NCI-H524 (cell line): Measurements from ENCODE around the gene SLC38A10.

Experiments used
- DNase-seq, 2 experiments: peaks; one replicate each; lab custom pipeline; 2025; lab: John Stamatoyannopoulos, UW

The SLC38A10 gene

GRCh38 chr17:81254955-81255717 is 40.0 kb downstream of the SLC38A10 start:
- peak; percentile 75 to 85 for DNase-seq

- DNase-seq = peak; percentile 34 to 71
Measured at GRCh38 chr17:81253358-81254131, 41.6 kb downstream of the SLC38A10 start.

GRCh38 chr17:81252987-81253329 is 42.1 kb downstream of the SLC38A10 start:
- DNase-seq = no peak

- peak; percentile 83 to 94 for DNase-seq
Measured at GRCh38 chr17:81252326-81252986, 42.7 kb downstream of the SLC38A10 start.

GRCh38 chr17:81251709-81252301 is 43.3 kb downstream of the SLC38A10 start:
- peak; percentile 99 to 100 for DNase-seq

GRCh38 chr17:81251094-81251708 is 43.9 kb downstream of the SLC38A10 start:
- DNase-seq = peak in 1 of 2 experiments; percentile 100

GRCh38 chr17:81250286-81251093 is 44.6 kb downstream of the SLC38A10 start:
- peak in 1 of 2 experiments; percentile 48 for DNase-seq

GRCh38 chr17:81249223-81250040 is 45.7 kb downstream of the SLC38A10 start:
- DNase-seq = peak in 1 of 2 experiments; percentile 54

GRCh38 chr17:81248649-81249048 is 46.5 kb downstream of the SLC38A10 start:
- DNase-seq = no peak

- no peak for DNase-seq
Measured at GRCh38 chr17:81247339-81247990, 47.6 kb downstream of the SLC38A10 start.

- DNase-seq = no peak
Measured at GRCh38 chr17:81246679-81247338, 48.3 kb downstream of the SLC38A10 start.

- DNase-seq = no peak
Measured at GRCh38 chr17:81246343-81246670, 48.8 kb downstream of the SLC38A10 start.

- no peak for DNase-seq
Measured at GRCh38 chr17:81245665-81246342, 49.3 kb downstream of the SLC38A10 start.

GRCh38 chr17:81245024-81245664 is 50.0 kb downstream of the SLC38A10 start:
- no peak for DNase-seq

- DNase-seq = no peak
Measured at GRCh38 chr17:81244358-81245023, 50.6 kb downstream of the SLC38A10 start.

- no peak for DNase-seq
Measured at GRCh38 chr17:81243333-81243664, 51.8 kb downstream of the SLC38A10 start.
